Fibroblast of skin of scalp (primary cell): ENCODE data around the gene WBP4.
A peak's percentile ranks its signal among the peaks of the same experiment; 100 is the strongest.
"Not testable (repeated sequence)": the region's sequence is repeated elsewhere in the genome, so short reads cannot be mapped to it uniquely, and the experiment has no call there.

Experiments
- DNase-seq: peaks from one replicate; pipeline ENCODE4 v3.0.0-alpha.2; 2013

WBP4 gene

DNA sequence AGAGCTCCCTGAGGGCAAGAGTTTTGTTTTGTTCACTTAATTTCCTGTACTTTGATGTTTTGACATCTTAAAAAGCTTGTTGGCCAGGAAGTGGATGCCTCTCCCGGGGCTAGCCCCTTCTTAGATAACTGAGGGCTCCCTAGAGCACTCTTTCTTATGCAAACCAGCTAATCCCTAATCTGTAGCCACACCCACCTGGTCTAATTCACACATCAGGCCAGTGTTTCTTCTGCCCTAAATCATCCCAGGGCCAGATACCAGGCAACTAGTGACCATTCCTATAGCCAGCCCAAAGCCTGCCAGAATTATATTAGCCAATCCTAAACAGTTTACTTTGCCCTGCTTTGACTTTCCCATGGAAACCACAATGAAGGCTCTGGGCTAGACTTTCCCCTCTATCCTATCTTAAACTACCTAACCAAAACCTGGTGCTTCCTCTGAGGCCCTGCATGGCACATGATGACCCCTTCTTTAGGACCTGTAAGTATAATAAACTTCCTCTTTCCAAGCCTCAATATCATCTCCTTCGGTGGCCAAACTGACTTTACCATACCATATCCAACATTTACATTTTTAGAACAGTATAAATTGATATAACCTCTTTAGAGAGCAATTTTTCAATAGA lies 24.8 kb downstream of the WBP4 start:
- DNase-seq = no peak

DNA sequence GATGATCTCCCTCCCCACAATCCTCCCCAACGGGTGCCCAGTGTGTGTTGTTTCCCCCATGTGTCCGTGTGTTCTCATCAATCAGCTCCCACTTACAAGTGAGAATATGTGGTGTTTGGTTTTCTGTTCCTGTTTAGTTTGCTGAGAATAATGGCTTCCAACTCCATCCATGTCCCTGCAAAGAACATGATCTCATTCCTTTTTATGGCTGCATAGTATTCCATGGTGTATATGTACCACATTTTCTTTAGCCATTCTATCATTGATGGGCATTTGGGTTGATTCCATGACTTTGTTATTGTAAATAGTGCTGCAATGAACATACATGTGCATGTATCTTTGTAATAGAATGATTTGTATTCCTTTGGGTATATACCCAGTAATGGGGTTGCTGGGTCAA lies 34.4 kb downstream of the WBP4 start:
- not testable (repeated sequence) for DNase-seq

DNA sequence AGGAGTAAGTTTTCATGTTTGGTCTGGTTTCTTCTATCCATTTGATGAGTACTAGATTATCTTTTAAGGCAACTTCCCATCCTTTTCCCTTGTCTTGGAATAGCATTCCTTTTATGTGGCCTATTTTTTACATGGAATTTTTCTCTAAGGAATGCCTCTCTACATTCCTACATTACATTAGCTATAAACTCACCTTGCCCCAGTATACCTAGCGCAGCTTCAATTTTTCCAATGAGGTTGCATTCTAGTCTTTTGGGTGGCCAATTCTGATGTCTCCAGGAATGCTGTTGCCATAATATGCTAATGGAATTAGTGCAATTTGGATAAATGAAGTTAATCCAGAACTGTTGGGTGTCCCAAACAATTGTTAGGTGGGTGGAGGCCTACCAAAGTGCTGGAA lies 37.5 kb downstream of the WBP4 start:
- DNase-seq = no peak

DNA sequence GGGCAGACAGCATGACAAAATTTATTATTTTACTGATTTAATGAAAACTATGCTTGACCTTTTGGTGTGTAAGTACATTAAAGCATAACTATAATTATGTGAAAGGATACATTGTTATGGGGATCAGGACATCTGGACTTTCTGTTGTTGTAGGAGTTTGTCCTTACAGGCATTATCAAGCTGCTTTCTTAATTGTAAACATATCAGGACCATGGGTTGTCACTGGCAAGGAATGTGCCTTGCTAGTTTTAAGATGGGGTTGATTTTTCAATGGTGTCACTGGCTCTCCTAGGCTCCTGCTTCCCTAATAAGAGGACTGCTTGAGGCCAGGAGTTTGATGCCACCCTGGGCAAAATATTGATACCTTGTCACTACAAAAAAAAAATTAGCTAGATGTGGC lies 38.7 kb downstream of the WBP4 start:
- DNase-seq = no peak

DNA sequence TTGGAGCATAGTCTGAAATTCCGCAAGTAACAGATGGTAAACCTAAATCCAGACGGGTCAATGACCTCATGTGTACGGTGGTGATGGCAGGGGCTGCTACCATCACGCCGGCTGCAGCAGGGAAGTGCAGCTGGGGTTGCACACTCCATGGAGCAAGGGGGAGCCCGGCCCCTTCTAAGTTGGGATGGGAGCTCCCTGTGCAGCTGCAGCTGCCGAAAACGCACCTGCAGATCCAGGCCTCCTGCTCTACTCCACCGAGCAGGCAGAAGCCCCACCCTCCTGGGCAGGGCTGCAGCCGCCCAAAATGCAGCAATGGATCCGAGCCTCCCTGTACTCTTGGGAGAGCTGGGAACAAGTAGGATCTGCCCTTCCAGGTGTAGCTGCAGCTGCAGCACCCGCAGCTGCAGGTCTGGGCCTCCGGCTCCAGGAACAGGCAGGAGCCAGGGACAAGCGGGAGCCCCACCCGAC lies 45.8 kb downstream of the WBP4 start:
- DNase-seq = no peak

DNA sequence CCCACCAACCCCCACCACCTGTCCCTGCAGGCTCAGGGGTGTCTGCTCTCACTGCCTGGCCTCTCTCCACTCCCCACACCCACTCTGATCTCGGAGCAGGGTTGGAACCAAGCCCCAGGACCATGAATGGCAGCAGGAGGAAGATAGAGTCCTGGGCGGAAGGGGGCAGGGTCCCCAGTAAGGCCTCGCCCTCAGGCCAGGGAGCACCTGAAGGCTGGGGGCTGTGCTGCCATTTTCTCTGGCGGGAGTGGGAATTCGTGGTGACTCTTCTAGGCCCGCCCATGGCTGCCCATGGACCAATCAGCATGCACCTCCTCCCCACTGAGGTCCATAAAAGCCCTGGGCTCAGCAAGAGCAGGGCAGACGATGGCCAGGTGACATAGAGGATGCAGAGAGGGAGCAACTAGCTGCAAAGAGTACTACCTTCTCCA lies 46.3 kb downstream of the WBP4 start:
- DNase-seq = no peak

DNA sequence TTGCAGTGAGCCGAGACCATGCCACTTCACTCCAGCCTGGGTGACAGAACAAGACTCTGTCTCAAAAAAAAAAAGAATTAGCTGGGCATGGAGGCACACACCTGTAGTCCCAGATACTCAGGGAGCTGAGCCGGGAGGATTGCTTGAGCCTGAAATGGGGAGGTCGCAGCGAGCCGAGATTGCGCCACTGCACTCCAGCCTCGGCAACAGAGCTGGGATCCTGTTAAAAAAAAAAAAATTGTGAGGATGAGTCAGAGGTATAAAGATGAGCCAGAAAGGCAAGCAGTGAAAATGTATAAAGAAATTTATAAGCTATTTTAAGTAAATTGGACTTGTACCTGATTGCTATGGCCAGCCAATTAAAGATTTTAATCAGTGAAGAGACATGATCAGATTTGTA lies 50.1 kb downstream of the WBP4 start:
- DNase-seq = no peak

DNA sequence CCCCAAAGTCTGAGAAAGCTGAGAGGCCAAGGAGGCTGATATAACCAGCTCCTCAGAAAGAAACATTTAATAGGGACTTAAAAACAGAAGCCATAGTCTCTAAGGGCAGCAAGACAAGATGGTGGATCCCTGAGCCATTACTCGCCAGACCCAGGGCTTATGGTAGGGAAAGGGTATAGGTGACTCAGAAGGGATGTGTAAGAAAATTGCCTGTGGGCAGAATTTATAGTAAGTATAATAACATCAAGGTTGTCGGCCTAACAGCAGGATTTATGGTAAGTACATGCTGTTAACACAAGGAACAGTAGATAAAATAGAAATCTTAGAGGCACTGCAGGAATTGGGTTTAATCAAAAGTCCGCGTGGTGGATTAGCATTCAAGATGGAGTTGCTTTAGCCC lies 56.6 kb downstream of the WBP4 start:
- DNase-seq = no peak

DNA sequence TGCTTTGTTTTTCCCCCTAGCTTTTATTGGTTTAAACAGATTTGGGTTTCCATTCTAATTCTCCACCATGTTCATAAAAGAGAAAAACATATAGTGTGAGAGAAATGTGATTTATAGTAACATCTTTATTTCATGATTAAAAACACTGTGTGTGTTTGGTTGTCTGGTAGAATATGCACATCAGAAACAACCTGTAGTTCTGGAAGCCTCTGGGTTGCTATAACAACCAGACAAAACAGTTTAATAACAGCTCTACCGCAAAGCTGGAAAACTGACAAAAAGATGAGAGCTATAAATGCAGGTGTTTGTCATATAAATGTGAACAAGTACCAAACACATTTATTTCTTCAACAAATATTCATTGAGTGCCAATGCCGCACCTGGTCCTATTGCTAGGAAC lies 61.5 kb downstream of the WBP4 start:
- DNase-seq = no peak

DNA sequence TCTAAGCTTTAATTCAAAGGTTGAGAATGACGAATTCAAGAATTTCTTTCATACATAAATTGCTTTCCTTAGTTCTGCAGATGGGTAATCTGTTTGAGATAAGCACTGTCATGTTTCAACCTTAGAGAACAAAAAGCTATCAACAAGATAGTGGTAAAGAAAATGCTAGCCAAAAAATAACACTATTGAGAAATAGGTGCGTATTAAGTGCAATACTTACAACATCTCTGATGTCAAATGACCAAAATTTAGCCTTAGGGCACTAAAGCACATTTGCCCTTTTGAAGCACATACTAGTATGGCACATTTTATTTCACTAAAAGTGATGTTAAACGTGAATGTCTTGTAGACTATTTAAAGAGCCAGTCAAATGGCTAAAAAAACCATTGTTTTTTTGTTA lies 66.4 kb downstream of the WBP4 start:
- DNase-seq = no peak

DNA sequence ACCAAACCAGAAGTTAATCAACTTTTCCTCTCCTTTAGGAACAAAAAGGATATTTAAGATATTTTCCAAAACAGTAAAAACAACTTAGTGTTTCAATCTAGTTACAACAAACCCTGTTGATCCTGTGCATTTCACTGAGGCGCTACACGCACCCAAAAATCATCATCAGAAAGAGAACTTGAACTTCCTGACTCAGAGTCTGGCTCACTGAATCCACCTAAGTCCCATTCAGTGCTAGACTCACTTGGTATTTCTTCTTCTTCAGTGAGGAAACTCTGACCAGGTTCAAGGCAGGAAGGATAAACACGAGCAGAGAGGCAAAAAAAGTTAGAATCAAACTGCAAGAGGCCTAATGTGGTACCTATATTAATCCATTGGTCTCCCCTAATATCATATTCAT lies 69.0 kb downstream of the WBP4 start:
- no peak for DNase-seq

DNA sequence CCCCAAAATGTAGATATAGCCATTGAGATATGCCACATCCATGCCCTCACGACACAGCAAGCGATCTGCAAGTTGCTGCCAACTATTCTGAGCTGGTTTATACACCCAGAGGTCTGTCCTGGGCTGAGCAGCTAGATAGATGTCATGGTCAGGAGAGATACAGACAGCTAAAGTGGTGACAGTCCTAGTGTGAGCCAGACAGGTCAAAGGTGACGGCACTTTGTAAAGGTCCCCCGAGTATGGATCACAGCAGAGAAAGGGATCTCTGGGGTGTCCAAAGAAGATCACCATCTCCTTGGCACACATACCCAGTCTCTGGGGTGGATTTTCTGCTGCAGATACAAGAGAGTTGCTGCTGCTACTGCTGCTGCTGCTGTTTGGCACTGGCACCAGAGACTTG lies 69.9 kb downstream of the WBP4 start:
- not testable (repeated sequence) for DNase-seq

DNA sequence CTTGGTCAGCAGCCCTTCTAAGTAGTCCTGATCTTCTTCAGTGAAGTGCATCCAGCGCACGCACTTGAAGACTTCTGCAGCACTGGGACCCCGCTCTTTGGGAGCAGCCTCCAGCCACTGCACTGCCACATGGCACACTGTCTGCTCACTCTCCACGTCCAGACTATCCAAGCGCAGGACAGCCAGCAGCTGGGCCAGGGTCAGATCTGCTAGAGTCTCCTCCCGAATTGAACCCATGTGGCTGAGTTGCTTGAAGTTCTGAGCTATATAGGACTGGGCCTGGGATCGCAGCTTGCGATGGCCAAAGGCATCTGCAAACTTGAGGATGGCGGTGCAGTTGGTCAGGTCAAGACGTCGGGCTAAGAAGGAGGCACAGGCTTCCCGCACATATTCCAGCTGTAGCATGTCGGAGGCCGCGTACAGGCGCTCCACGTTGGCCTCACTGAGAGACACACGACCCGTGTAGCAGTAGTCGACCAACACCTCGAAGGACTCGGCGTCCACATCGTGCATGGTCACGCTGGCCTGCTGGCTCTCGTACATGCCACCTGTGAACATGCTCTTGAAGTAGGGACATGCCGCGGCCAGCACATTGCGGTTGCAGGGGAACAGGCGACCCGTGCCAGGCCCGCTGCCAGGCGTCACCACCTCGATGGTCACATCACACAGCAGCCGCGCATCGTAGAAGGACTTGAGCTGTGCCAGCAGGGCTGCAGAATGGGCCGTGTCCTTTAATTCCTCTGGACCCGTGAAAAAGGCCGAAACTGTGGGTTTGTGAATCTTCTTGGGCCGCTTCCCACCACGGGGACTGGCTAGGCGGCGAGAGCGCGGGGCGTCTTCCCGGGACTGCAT lies 70.6 kb downstream of the WBP4 start:
- DNase-seq = not testable (repeated sequence)

DNA sequence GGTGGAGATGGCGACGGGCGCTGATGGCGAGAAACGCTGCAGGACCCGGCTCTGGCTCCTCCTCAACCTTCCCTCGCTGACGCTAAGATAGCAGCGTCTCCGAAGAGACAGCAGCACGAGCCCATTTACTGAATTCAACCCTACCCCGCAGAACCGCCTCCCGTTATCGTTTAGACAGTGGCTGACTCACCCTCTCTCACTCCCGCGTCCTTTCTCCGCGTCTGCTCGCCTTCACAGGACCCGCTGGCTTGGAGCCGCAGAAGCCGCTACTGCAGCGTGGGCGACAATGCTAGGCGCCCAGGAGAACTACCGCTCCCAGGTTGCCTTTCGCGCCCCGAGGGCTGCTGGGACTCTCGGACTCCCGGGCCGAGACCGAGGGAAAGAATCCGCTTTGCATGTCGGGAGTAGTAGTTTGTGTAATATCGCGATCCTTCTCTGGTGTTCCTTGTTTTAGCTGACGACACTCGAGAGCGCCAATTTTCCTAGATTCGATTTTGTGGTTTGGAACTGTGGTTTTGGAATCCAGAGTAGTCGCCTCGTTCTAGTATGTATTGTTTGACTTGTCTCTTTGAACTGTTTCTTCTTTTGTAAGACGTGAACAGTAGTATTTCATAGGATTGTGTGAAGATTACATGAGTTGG lies 71.3 kb downstream of the WBP4 start, which contains the start of gene KBTBD6:
KBTBD6 (minus strand) TSS at position 291 of the 641 bp plus-strand sequence. CDS start 291 bp downstream, outside the sequence.
- DNase-seq = peak; percentile 99
